OCI-LY3 (cell line): ENCODE data around the gene MYO16.

Experiments
- H2AFZ ChIP-seq: fragments of 200-600, 300-600 bp; shearing (Covaris generic); 2 replicates; pipeline ENCODE4 v1.6.0; 2014; ENCODE audit warnings: antibody characterized with exemption, low read depth, low read length
- H3K27ac ChIP-seq: fragments of 200-600, 300-600 bp; sonication (generic); 2 replicates; pipeline ENCODE4 v1.5.1; 2014; ENCODE audit warnings: mild to moderate bottlenecking, low read length, moderate library complexity, mixed read lengths
- H3K27me3 ChIP-seq: fragments of 200-600, 300-600 bp; sonication (generic); 2 replicates; pipeline ENCODE4 v1.6.1; 2014; ENCODE audit warnings: low read depth, low read length, mixed read lengths
- H3K36me3 ChIP-seq: fragments of 200-600, 300-600 bp; sonication (generic); replicated peaks from 2 replicates; pipeline ENCODE3; 2014; ENCODE audit warnings: low read depth, low read length, mixed read lengths
- H3K4me1 ChIP-seq: fragments of 300-600, 200-600 bp; sonication (generic); 2 replicates; pipeline ENCODE4 v1.6.1; 2014; ENCODE audit warnings: low read length, mixed read lengths
- H3K4me2 ChIP-seq: fragments of 200-600, 300-600 bp; sonication (generic); 2 replicates; pipeline ENCODE4 v1.6.1; 2014; ENCODE audit warnings: low read length, mixed read lengths
- H3K4me3 ChIP-seq: fragments of 300-600, 200-600 bp; sonication (generic); 2 replicates; pipeline ENCODE4 v1.5.1; 2014; ENCODE audit warnings: antibody characterized with exemption, mild to moderate bottlenecking, low read length, moderate library complexity
- H3K79me2 ChIP-seq: fragments of 300-600, 200-600 bp; shearing (Covaris generic); 2 replicates; pipeline ENCODE4 v1.6.1; 2014; ENCODE audit warnings: mild to moderate bottlenecking, low read length, mixed read lengths
- H3K9ac ChIP-seq: fragments of 300-600, 200-600 bp; shearing (Covaris generic); 2 replicates; pipeline ENCODE4 v1.6.0; 2014; ENCODE audit warnings: mild to moderate bottlenecking, low read length, moderate library complexity
- H3K9me3 ChIP-seq: fragments of 200-600, 300-600 bp; shearing (Covaris generic); 2 replicates; pipeline ENCODE4 v1.6.1; 2014; ENCODE audit warnings: low read length, mixed read lengths; ENCODE audit not compliant: insufficient read depth
- H4K20me1 ChIP-seq: fragments of 200-600, 300-600 bp; sonication (generic); 2 replicates; pipeline ENCODE4 v1.6.1; 2016; ENCODE audit warnings: low read length, mixed read lengths; ENCODE audit not compliant: insufficient read depth
- EZH2phosphoT487 ChIP-seq: fragments of 200-600 bp; shearing (Covaris generic); IDR thresholded peaks from 2 replicates; pipeline ENCODE4 v1.6.1; 2018; ENCODE audit warnings: antibody characterized with exemption, mixed run types, low read depth
- TF ChIP-seq, protein P1 (sequence below): fragments of 200-600, 300-600 bp; sonication (generic); IDR thresholded peaks from 2 replicates; pipeline ENCODE4 v1.5.1; 2014; ENCODE audit warnings: antibody characterized with exemption, low read length, low read depth

Gene MYO16

DNA sequence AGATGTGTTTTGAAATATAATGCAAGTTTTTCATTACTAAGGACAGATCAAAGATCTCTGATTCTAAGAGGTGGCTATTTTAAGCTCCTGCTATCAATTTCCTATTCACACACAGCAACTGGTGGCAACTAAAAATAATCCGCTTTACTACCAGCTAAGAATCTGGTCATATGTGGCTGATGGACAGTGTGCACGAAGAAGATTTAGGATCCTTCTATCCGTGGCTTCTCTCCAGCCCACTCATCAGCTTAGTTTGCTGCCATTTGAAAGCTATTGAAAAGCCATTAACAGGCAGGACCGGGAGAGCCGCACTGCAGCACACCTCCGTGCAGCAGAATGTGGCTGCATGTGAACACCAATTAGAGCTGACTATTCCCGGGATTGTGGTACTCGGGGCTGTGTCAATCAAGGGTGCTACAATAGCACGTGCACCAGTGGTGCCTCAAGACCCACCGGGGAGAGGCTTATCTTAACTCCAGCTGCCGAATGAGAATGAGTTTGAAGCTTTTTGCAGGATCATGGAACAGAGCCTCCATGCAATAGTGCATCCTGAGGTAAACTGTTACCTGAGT is at the start of gene MYO16:
TSS of gene MYO16 (plus strand) at position 431 of the 572 bp plus-strand sequence. CDS start 234 bp downstream, outside the sequence.
- Histone ChIP-seq H3K36me3 (no peaks in the 10 kb centered on the region), H3K9ac (no peak within 1 kb of the TSS), H4K20me1 (no peaks in the 10 kb centered on the region), H3K27ac (no peak within 1 kb of the TSS), H3K4me1 (no peaks in the 10 kb centered on the region), H3K4me2 (no peak within 1 kb of the TSS), H3K4me3 (no peak within 1 kb of the TSS), H3K27me3 (no peaks in the 10 kb centered on the region), H3K79me2 (no peaks in the 10 kb centered on the region), H2AFZ (no peak within 1 kb of the TSS), H3K9me3 (0 out of 2 replicates have a peak, but pooled peaks cover 7% of the 10 kb centered on the region)
- no peak for TF ChIP-seq EZH2phosphoT487
- TF ChIP-seq, protein P1, sequence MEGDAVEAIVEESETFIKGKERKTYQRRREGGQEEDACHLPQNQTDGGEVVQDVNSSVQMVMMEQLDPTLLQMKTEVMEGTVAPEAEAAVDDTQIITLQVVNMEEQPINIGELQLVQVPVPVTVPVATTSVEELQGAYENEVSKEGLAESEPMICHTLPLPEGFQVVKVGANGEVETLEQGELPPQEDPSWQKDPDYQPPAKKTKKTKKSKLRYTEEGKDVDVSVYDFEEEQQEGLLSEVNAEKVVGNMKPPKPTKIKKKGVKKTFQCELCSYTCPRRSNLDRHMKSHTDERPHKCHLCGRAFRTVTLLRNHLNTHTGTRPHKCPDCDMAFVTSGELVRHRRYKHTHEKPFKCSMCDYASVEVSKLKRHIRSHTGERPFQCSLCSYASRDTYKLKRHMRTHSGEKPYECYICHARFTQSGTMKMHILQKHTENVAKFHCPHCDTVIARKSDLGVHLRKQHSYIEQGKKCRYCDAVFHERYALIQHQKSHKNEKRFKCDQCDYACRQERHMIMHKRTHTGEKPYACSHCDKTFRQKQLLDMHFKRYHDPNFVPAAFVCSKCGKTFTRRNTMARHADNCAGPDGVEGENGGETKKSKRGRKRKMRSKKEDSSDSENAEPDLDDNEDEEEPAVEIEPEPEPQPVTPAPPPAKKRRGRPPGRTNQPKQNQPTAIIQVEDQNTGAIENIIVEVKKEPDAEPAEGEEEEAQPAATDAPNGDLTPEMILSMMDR: no peak

DNA sequence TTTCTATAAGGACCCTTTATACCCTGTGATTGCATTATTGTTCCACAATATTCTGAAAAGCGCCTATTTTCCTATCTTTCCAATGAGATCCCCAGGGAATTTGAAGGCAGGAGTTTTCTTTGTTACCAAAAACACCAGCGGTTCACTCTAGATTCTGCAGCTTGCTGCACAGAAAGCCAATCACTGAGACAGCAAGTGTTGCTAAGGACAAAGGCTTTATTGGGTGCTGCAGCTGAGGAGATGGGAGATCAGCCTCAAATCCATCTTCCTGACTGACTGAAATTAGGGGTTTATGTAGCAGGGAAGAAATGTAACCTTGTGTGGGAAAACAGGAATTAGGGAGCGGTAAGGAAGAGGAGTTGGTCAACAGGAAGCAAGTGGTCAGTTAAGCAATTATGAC is 42.6 kb upstream of the MYO16 start:
- H4K20me1 ChIP-seq: no peaks in the 10 kb centered on the region
- TF ChIP-seq, protein P1: no peak
- TF ChIP-seq EZH2phosphoT487: no peak
- H3K79me2 ChIP-seq: no peaks in the 10 kb centered on the region
- H3K27me3 ChIP-seq: no peaks in the 10 kb centered on the region
- no peak overlapping the region for H3K9ac ChIP-seq
- no peaks in the 10 kb centered on the region for H3K36me3 ChIP-seq
- H2AFZ ChIP-seq: no peak overlapping the region
- H3K27ac ChIP-seq: no peak overlapping the region
- no peak overlapping the region for H3K4me2 ChIP-seq
- H3K4me3 ChIP-seq: no peak overlapping the region
- no peaks in the 10 kb centered on the region for H3K4me1 ChIP-seq
- peaks cover 6% of the 10 kb centered on the region; the same call in 1 of the 2 replicates for H3K9me3 ChIP-seq

DNA sequence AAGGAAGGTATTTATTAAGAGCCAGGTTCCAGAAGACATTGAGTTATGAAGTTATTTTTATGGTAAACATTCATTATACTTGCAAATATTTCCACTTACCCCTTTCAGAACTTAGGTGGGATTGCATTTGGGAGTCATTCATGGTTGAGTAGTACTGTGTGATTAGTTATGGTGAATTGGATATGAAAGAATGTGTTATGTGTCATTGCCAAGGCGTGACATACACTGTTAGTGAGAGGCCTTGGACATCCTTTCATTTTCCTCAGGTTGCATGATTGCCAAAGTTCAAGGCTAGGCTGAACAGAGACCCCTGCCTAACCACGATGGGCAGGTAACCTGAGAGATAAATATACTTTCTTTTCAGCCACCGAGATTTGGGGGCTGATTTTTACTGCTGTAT is 40.9 kb upstream of the MYO16 start:
- Histone ChIP-seq H3K9ac (no peak overlapping the region), H3K4me2 (no peak overlapping the region), H3K79me2 (no peaks in the 10 kb centered on the region), H3K36me3 (no peaks in the 10 kb centered on the region), H3K9me3 (peaks cover 6% of the 10 kb centered on the region; the same call in 1 of the 2 replicates), H3K27me3 (no peaks in the 10 kb centered on the region), H3K4me1 (no peaks in the 10 kb centered on the region), H3K4me3 (no peak overlapping the region), H3K27ac (no peak overlapping the region), H4K20me1 (no peaks in the 10 kb centered on the region), H2AFZ (no peak overlapping the region)
- TF ChIP-seq, protein P1: no peak
- TF ChIP-seq EZH2phosphoT487: no peak

DNA sequence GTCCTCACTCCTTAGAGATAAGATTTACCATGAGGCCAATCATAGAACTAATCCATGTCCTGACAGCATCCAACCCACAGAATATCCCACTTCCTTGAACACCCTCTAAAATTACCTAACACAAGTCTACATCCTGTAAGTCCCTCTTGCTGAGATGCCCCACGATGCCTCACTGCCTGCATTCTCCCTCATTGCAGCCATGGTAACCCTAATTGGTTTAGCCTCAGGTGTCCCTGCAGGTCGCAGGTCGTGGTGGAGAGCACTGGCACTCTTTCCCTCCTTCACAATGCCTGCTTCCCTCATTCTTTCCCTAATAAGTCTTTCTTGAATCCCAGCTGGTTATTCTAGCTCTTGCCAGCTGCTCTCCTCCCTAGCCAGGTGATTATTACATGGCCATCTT is 35.3 kb upstream of the MYO16 start:
- Histone ChIP-seq H3K4me2 (no peak overlapping the region), H2AFZ (no peak overlapping the region), H3K79me2 (no peaks in the 10 kb centered on the region), H3K9ac (no peak overlapping the region), H3K27ac (no peak overlapping the region), H3K27me3 (peaks cover 7% of the 10 kb centered on the region; the same call in 1 of the 2 replicates), H3K4me3 (no peak overlapping the region), H3K9me3 (no peaks in the 10 kb centered on the region), H3K36me3 (no peaks in the 10 kb centered on the region), H4K20me1 (no peaks in the 10 kb centered on the region), H3K4me1 (no peaks in the 10 kb centered on the region)
- TF ChIP-seq, protein P1: no peak
- no peak for TF ChIP-seq EZH2phosphoT487
